HG02981 (cell line): ENCODE results near the gene GNAZ.

ENCODE experiments used
- ATAC-seq: cut with Tn5 transposase; IDR thresholded peaks from one replicate; pipeline ENCODE4 v1.9.1; 2021; ENCODE audit warnings: mild to moderate bottlenecking, moderate library complexity; ENCODE audit not compliant: unreplicated experiment

The GNAZ gene

DNA sequence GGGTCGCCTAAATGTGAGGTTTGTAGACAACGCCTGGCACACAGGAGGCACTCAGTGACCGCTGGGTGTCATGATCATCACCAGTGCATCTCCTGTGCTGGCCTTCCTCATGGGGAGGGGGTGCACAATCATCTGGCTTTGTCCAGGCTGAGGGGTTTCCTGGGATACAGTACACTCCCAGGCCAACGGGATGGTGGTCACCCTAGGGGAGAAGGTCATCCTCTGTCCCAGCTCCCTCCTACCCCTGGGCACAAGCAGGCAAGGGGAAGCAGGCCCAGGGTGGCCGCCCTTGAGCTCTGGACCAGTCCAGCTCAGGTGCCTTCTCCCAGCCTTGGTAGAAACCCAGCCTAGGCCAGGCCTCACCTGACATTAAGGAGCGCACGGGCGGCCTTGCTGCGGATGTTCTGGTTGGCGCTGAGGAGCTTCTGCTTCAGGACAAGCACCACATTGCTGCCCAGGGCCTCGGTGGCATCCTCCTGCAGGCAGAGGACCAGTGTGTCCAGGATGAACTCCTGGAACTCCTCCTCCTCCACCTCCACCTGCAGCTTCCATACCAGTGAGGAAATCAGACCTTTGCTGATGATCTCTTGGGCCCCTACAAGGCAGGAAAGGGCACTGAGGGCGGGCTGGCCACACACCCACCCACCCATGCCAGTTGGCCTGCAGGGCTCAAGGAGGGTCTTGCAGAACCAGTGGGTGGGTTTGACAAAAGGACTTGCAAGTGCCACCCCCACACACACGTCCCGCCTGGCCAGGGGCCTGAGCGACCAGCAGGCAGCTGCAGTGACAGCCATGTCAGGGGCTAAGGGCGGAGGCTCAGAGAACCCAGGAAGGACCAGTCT lies 6.6 kb upstream of the GNAZ start:
- ATAC-seq, result no peak

- no peak for ATAC-seq
Measured at GRCh38 chr22:23064381-23065068, 5.8 kb upstream of the GNAZ start.

GRCh38 chr22:23065069-23065451 lies 5.3 kb upstream of the GNAZ start:
- no peak for ATAC-seq

- no peak for ATAC-seq
Measured at GRCh38 chr22:23065495-23066122, 4.7 kb upstream of the GNAZ start.

GRCh38 chr22:23066200-23067022 lies 3.9 kb upstream of the GNAZ start:
- no peak for ATAC-seq

DNA sequence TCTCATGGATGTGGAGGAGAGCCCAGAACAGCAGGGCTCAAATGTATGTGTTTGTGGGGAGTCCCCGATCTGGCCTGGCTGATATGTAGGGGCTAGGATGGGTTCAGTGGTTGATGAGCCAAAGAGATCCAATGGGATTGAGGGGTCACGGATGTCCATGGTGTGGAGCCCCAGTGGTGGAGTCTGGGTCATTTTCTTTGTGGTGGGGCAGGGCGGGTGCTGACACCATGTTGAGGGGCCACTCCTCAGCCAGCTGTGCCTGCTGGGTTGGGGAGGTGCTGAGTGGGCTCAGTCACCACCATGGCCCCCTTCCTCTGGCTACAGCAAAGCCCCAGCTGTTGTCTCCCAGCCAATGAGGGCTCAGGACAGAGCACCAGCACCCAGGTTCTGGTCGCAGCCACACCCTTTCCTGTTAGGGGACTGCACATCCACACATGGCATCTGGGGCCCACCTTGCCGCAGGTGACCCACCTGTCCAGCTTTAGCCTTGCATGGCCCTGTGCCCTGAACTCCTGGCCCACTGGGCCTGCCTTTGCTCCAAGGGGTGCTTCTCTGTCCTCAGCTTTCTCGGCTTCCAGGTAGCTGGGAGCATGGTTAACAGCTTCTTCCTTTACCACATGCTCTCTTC lies 3.2 kb upstream of the GNAZ start:
- no peak for ATAC-seq

DNA sequence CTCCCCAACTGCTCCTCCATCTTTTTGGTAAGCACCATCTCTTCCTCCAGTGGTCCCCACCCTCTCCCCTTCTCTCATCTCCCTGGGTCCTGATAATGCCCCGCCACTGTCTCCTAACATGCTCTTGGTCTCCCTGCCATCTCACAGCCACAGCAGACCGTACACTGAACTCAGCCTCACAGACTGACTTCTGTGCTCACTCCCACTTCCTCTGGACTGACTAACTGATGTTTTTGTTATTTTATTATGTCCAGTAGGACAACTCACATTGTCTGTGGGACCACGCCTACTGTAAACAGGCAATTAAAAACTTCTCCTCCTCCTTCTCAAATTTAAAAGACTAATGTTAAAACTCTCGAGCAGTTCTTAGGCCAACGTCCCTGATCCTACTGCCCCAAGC lies 2.6 kb upstream of the GNAZ start:
- ATAC-seq, result no peak

GRCh38 chr22:23068096-23068831 lies 2.1 kb upstream of the GNAZ start:
- ATAC-seq, result no peak

DNA sequence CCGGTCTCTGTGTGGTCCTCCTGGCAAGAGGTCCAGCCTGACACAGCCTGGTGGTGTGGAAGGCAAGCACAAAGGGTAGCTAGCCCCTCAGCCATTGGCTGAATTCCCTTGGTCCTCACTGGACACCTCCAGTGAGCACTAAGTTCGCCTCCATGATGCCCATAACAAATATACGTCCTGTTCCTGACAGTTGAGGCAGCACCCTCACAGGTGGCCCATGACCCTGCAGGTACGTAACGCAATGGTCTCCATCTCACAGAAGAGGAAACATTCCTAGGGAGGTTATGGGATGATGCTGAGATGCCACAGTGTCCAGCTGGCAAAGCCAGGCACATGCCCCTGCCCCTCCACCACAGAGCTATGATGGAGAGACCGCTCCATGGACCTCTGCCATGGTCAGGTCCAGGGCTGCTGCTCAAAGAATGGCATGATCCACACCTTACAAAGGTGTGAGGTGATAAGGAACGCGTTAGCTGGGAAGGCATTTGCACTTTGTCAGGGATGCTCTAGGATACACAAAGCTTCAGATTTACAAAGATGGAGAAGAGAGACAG lies 1.4 kb upstream of the GNAZ start:
- no peak for ATAC-seq

DNA sequence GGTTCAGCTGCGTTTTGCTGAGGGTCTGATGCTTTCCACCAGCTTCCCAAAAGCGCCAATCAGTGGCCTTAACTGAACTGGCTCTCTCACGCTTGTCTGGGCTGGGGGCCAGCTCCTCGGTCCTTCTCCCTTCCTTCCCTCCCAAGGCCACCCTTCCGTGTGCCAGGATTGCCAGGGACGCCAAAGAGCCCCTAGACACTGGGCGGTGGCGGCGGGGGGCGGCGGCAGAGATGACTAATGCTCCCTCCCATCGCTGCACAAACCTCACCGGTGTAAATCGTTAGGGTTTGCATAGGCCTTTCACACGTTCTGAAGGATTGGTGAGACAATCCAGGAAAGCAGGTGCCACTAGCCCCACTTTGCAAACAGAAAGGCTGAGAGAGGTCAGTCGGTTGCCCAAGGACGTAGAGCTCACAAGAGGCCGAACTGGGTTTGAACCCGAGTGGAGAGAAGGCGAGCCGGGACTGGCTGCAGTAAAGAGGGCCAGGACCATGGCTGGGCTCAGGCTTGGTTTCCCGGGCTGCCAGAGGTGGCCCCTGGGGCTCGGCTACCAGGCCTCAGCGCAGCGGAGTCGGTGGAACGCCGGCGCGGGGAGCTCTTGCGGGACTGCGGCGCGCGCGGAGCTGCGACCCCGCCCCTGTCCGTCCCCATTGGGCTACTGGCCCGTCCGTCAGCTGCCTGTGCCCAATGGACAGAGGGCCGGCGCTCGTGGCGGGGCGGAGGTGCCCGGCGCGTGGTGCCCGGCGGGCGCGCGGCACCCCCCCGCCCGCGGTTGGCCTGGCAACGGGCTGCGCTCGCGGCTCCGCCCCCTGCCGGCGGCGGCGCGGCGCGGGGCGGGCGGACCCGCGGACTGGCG lies 589 bp upstream of the GNAZ start:
- peak; percentile 69 for ATAC-seq

DNA sequence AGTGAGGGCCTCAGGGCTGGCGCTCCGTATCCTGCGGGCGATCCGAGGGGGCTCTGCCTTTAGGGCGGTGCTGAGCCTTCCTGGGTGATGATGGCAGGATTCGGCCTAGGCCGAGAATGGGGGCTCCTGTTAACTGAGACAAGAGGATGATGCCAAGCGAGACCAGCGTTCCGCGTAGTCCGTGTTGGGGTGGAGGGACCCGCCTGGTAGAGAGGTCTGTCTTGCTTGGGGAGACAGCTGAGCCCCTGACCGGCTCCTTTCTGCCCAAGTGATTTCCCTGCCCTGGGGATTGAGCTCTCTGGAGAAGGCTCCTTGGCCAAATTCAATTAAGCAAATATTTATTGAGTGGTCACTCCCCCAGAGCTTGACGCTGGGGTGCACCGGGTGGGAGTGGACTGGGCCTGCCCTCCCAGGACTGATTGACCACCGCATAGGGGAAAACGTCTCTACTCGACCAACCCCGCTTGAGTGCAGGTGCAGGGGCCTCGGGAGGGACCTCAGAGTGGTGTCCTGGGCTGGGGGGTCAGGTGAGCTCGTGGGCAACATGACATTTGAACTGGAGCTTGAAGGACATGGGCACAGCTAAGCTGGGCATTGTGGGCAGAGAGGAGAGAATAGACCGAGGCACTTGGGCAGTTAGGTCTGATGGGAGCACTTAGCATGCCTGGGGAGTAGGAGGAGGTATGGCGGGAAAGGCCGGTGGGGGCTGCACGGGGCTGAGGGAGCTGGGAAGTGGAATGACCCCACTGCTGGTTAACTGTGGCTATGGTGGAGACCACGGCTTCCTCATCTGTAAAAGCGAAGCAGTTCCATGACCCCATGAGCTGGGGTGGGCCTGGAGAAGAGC lies 1.1 kb downstream of the GNAZ start:
- no peak for ATAC-seq

DNA sequence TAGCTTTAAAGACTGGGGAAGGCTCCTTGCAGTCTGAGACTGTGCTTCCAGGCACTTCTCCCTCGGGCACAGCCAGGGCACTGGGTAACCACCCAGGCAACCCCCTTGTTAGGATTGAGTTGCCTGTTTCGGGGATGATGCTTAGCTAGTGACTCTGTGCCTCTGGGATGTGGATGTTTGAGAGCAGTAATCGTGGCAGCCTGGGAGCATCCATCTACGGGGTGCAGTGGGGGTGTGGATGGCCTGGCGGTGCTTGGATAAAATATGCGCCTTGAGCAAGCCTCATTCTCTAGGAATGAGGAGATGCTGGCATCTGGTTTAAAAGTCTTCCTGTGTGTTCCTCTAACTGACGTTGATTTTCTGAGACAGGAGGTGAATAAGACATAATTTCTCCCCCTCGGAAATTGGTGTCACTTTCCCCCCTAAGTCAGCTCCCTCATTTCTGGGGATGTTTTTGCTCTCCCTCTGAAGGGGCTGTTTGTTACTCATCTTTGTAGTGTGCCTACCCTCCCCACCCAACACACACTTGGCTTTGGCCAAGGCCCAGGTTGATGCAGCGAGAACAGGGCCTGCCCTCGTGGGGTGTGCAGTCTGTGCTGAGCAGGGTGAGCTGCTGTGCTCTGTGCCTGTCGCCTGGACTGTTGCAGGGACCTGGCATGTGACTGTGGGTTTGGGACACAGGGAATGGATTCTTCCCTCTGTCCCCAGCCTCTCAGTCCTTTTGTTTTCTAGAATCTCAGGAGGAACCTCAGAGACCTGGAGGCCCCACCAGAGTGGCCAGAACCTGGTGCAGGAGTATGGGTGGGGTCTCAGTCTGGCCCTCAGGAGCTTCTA lies 2.0 kb downstream of the GNAZ start:
- no peak for ATAC-seq

DNA sequence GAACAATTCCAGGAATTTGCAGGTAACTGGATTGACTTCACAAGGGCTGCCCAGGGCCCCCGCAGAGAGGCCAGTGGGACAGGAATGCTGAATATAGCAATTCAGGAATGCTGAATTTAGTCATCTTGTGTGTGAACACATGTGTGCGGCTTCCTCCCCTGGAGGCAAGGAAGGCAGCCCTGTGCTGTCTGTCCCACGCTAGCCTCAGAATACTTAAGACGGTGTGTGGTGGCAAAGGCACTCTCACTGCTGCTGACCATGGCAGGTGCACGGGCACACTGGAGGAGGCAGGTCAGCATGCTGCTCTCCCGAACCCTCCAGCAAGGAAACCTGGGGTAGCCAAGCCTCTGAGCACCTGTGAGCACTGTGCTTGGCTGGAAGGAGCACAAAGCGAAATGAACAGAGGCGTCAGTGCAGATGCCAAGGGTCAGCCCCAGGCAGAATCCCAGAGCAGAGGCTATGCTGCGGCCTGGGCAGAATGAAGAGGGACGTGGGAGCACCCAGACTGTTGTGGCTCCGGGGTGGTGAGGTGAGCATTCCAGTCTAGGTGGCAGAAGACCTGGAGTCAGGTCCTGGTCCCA lies 2.7 kb downstream of the GNAZ start:
- no peak for ATAC-seq

GRCh38 chr22:23073526-23074229 lies 3.4 kb downstream of the GNAZ start:
- ATAC-seq, result no peak

DNA sequence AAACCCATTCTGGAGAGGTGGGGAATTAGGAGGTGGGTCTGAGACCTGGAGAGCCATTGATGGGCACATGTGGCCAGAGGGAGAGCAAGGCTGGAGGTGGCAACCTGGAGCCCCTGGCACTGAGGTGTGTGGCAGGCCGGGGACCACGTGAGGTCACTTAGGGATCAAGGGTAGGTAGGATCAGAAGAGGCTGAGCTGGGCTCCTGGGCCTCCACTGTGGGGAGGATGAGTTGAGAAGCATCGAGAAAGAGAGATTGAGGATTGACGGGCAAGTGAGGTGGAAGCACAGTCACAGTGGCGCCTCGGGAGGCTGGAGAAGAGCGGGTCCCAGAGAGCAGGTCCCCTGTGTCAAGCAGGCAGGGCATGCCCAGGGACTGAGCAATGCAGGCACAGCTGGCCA lies 4.1 kb downstream of the GNAZ start:
- no peak for ATAC-seq

DNA sequence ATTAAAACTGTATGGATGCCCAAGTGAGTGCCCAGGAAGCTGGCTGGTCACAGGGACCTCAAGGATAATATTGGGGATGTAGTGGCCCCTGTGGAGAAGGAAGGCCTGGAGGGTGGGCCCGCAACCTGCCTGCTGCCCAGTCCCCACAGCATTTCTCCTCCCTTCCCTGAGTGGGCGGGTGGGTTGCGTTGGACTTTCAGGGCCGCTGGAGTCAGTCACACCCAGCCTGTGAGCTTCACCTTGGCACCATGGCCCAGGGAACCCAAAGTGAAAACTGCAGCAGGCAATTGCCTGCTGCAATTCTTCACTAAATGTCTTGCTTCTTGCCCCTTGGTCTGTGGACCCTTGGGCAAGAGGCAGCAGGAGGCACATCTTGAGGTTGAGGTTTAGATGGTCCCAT lies 4.7 kb downstream of the GNAZ start:
- ATAC-seq, result no peak
